Fibroblast of the aortic adventitia (primary cell): ENCODE results near the gene ARFGAP1. TPM values are rescaled to one million over a fixed set of nuclear protein-coding genes. Genes with fewer than 3 reads are reported as not detected.

ENCODE experiments used
- DNase-seq: peaks from one replicate; pipeline ENCODE4 v3.0.0-alpha.2; 2010; ENCODE audit warnings: low read depth
- H3K4me3 ChIP-seq: 2 replicates; pipeline ENCODE4 v1.5.1; 2011; ENCODE audit warnings: low read depth, mild to moderate bottlenecking, control low read depth, low read length, moderate library complexity
- total RNA-seq: library from RNA; depleted of rRNA; stranded (reverse); fragments of >200 nt; gene quantifications from 2 replicates; pipeline ENCODE4 v1.2.3, GENCODE V29; 2012; ENCODE audit warnings: low replicate concordance
- TF ChIP-seq, protein P1 (sequence below): IDR thresholded peaks from 2 replicates; pipeline ENCODE4 v1.5.1; 2011; ENCODE audit warnings: mild to moderate bottlenecking, low read length, control low read depth, inconsistent platforms; ENCODE audit not compliant: insufficient read depth

ARFGAP1 gene
- total RNA-seq, 1 donor, result 45.5 TPM

DNA sequence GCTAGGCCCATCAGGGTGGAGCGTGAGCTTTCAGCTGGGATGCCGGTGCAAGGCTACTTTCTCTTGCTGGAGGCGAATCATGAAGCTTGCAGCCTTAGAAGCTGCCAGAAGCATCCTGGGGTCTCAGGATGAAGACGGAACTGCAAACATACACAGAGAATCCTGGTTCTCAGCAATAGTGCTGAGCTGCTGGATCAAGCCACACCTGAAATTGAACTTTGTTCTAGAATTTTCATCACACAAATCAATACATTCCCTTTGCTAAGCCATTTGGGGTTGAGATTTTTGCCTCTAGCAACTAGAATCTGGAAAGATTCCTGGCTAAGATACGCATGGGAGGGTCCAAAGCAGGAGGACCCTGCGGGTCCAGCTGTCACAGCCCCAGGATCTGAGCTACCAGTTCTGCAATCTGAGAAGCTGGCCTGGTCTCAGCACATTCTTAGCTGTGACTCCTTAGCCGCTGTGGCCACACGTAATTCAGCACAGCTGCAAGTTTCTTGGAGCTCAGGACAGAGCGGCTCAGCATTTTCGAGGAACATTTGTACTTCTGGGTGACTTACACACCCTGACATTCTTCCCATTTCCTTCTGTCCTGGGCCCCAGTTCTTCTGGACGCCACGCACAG is 6.6 kb upstream of the ARFGAP1 start:
- TF ChIP-seq, protein P1, sequence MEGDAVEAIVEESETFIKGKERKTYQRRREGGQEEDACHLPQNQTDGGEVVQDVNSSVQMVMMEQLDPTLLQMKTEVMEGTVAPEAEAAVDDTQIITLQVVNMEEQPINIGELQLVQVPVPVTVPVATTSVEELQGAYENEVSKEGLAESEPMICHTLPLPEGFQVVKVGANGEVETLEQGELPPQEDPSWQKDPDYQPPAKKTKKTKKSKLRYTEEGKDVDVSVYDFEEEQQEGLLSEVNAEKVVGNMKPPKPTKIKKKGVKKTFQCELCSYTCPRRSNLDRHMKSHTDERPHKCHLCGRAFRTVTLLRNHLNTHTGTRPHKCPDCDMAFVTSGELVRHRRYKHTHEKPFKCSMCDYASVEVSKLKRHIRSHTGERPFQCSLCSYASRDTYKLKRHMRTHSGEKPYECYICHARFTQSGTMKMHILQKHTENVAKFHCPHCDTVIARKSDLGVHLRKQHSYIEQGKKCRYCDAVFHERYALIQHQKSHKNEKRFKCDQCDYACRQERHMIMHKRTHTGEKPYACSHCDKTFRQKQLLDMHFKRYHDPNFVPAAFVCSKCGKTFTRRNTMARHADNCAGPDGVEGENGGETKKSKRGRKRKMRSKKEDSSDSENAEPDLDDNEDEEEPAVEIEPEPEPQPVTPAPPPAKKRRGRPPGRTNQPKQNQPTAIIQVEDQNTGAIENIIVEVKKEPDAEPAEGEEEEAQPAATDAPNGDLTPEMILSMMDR, result no peak
- DNase-seq, result no peak
- H3K4me3 ChIP-seq, result no peak overlapping the region

DNA sequence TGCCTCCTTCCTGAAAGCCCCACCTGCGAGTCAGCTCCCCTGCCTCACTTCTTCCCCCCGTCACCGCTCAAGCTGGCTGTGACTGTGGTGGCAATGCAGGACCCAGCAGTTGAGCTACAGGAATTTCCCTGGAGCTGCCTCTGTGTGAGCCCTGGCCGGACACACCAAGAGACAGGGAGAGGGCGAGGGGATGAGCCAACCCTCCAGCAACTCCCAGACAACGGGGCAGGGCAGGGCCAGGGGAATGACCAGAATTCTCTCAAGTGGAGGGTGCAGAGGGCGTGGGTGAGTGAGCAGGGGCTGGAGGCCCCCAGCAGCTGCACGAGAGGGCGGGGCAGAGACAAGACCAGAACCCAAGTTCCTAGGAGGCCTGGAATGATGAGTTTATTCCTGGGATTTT is 4.9 kb upstream of the ARFGAP1 start:
- TF ChIP-seq, protein P1, result no peak
- DNase-seq, result no peak
- H3K4me3 ChIP-seq, result no peak overlapping the region

GRCh38 chr20:63268256-63268655 is 4.4 kb upstream of the ARFGAP1 start:
- DNase-seq, result no peak
- TF ChIP-seq, protein P1, result no peak
- H3K4me3 ChIP-seq, result no peak overlapping the region

- DNase-seq, result no peak
- H3K4me3 ChIP-seq, result no peak overlapping the region
- TF ChIP-seq, protein P1, result no peak
These were observed 3.8 kb upstream of the ARFGAP1 start for GRCh38 chr20:63268671-63269439.

DNA sequence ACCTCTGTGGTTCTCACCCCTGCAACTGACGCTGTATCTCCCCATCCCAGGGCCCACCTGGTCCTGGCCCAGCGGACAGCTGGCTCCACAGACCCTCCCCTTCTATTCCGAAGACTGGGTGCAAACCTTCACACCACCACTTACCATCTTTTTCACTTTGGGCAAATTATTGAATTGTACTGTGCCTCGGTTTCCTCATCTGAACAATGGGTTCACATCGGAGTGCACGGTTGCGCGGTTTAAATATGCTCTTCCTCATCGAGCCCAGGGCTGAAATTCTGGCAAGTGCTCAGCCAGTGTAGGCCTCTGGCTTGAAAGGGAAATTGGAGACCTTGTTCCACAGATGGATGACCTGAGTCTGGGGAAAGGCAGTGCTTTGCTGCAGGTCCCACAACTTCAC is 2.9 kb upstream of the ARFGAP1 start:
- no peak for DNase-seq
- TF ChIP-seq, protein P1, result no peak
- no peak overlapping the region for H3K4me3 ChIP-seq

DNA sequence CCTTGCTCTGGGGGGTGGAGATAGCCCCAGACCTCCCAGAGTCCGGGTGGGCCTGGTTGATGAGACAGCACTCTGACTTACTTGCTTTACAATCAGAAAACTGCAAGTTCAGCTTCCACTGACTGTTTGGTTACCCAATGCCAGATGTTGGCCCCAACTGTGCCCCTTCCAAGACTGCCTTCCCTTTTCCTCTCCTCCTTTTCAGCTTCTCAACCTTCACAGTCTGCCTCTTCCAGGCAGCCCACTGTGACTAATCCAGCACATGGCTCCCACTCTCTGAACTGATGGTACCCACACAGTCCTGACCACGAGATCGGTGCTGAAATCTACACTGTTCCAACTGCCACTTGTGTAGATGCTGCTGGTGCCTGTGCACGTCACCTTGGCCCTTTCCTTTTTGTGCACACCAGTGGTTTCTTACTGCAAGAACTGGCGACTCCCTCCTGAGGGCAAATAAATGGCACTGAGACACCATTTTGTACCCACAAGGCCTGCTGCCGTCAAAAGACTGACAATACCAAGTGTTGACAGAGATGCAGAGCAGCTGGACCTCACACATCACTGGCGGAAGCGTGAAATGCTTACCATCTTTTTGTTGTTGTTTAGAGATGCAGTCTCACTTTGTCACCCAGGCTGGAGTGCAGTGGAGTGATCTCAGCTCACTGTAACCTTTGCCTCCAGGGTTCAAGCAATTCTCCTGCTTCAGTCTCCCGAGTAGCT is 1.8 kb upstream of the ARFGAP1 start:
- TF ChIP-seq, protein P1, result no peak
- no peak overlapping the region for H3K4me3 ChIP-seq
- DNase-seq, result no peak
